Mucosa of descending colon (tissue), 3 donors: ENCODE data around the gene OSER1. TPM values are rescaled to one million over a fixed set of nuclear protein-coding genes. Genes with fewer than 3 reads are reported as not detected.

ENCODE experiments used
- ATAC-seq: fragments of 200-7000 bp; cut with Tn5 transposase; one replicate; pipeline ENCODE4 v1.9.1; 2020; ENCODE audit warnings: mild to moderate bottlenecking, moderate library complexity
- DNase-seq, 3 donors: peaks; one replicate each; pipeline ENCODE4 v3.0.0-alpha.2; 2020
- H3K36me3 ChIP-seq: fragments of 200-600 bp; one replicate; pipeline ENCODE4 v1.8.0; 2021; ENCODE audit warnings: low read depth, mild to moderate bottlenecking
- H3K4me1 ChIP-seq: fragments of 200-600 bp; one replicate; pipeline ENCODE4 v1.8.0; 2021; ENCODE audit warnings: low read depth, mild to moderate bottlenecking
- H3K4me3 ChIP-seq: fragments of 200-600 bp; one replicate; pipeline ENCODE4 v1.8.0; 2021; ENCODE audit warnings: mild to moderate bottlenecking
- H3K9me3 ChIP-seq: fragments of 200-600 bp; one replicate; pipeline ENCODE4 v1.8.0; 2021; ENCODE audit warnings: mild to moderate bottlenecking
- intact Hi-C, 2 donors: fragments of 100-400 bp; cut with DNase I in 1 of 2; cut with micrococcal nuclease in 1 of 2; formaldehyde crosslinking; loops; one replicate each; pipeline versions ENCODE4 v1.11.0 to v1.11.1; 2022; cut with DNase I, micrococcal nuclease
- total RNA-seq, 3 donors: library from RNA; stranded (reverse); fragmentation: NEBNext Ultra II Directional in 2 of 3; extraction: Animal tissue kit (Norgen Biotek cat#: 25700) in 2 of 3; gene quantifications; one replicate each; pipeline versions ENCODE4 v1.2.1 to v1.2.4, GENCODE V29; 2021 to 2023
- TF ChIP-seq, protein P1 (sequence below): fragments of 200-600 bp; IDR thresholded peaks from one replicate; pipeline ENCODE4 v1.8.0; 2022; ENCODE audit warnings: antibody characterized with exemption, mild to moderate bottlenecking
- donor health status: DM: no; HTN: no; CAD: no; lungs with moderate emphysema.
- donor health status: DM: no; HTN: no; CAD: no.
- donor health status: DM: no; HTN: yes; CAD: no.

OSER1 gene
- total RNA-seq, 3 donors from 2014 or later, result 32.1 to 40.1 (median 32.5) TPM

DNA sequence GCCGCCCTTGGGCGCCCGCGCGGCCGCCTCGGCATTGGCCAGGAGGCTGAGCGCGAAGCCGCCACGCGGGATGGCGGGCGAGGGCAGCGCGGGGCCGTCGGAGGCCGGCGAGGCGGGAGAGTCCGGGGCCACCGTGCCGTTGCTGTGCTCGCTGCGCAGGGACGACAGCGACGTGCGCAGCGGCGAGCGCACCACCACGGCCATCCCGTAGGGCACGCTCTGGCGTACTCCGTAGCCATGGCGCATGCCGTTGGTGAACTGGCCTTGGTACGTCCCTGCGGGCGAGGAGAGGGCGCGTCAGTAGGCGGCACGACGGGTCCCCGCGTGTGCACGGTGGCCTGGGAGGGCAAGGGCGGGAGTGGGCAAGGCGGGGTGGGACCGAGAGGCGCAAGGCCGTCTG is 50.4 kb downstream of the OSER1 start:
- Histone ChIP-seq H3K4me3 (no peak overlapping the region), H3K36me3 (no peaks in the 10 kb centered on the region), H3K9me3 (no peaks in the 10 kb centered on the region), H3K4me1 (no peaks in the 10 kb centered on the region)
- intact Hi-C loops, result no loop called here
- ATAC-seq, result no peak
- TF ChIP-seq, protein P1, sequence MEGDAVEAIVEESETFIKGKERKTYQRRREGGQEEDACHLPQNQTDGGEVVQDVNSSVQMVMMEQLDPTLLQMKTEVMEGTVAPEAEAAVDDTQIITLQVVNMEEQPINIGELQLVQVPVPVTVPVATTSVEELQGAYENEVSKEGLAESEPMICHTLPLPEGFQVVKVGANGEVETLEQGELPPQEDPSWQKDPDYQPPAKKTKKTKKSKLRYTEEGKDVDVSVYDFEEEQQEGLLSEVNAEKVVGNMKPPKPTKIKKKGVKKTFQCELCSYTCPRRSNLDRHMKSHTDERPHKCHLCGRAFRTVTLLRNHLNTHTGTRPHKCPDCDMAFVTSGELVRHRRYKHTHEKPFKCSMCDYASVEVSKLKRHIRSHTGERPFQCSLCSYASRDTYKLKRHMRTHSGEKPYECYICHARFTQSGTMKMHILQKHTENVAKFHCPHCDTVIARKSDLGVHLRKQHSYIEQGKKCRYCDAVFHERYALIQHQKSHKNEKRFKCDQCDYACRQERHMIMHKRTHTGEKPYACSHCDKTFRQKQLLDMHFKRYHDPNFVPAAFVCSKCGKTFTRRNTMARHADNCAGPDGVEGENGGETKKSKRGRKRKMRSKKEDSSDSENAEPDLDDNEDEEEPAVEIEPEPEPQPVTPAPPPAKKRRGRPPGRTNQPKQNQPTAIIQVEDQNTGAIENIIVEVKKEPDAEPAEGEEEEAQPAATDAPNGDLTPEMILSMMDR, result no peak
- no peak for DNase-seq

DNA sequence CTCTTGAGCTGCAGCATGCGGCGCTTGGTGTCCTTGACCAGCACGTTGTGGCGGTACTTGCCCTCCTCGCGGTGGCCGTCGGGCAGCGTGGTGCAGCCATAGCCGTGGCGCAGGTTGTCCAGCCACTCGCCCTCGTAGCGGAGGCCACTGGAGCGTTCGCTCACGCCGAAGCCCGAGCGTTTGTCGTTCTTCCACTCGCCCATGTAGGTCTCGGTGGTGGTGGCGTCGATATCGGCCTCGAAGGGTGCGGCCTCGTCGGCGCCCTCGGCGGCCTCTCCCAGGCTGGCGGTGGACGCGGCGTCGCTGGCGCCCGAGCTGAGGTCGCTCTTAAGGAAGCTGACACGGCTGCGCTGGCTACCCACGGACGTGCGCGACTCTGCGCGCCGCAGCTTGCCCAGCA is 50.9 kb downstream of the OSER1 start:
- no peak for DNase-seq
- TF ChIP-seq, protein P1, result no peak
- ATAC-seq, result no peak
- Histone ChIP-seq H3K4me1 (no peaks in the 10 kb centered on the region), H3K9me3 (no peaks in the 10 kb centered on the region), H3K4me3 (no peak overlapping the region), H3K36me3 (no peaks in the 10 kb centered on the region)
- intact Hi-C loops, result no loop called here

DNA sequence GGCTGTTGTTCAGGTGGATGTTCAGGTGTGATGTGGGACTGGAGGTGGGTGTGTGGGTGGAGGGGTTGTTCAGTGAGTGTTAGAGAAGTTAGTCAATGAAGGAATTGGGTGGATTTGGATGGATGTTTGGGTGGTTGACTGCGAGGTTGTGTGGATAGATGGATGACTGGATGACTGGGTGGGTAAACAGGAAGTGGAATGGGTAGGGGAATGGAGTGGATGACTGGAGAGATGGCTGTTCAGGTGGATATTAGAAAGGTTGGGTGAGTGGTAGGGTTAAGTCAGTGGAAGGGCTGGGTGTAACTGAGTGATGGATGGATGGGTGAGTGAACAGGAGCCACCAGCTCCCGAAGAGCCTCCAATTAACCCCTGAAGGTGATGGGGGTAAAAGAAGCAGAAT is 51.4 kb downstream of the OSER1 start:
- Histone ChIP-seq H3K4me1 (no peaks in the 10 kb centered on the region), H3K36me3 (no peaks in the 10 kb centered on the region), H3K9me3 (no peaks in the 10 kb centered on the region), H3K4me3 (no peak overlapping the region)
- intact Hi-C loops, result no loop called here
- no peak for DNase-seq
- no peak for ATAC-seq
- TF ChIP-seq, protein P1, result no peak

DNA sequence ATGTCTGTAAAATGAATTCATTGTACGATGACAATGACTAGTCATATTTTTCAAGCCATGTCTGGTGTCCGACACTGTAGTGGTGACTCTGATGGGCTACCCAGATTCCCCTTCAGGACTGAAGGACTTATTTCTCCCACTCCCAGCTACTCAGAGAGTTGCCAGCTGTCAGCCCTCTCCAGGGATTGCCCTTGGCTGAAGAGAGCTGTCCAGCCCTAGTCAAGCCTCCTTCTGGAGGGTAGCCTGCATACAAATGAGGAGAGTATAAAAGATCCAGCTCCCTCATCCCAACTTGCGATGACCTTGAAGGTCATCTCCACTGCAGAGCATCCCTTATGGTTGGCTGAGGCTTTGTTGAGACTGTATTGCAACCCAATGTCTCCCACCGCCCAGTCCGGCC is 53.5 kb downstream of the OSER1 start:
- intact Hi-C loops, result no loop called here
- no peaks in the 10 kb centered on the region for H3K4me1 ChIP-seq
- no peak overlapping the region for H3K4me3 ChIP-seq
- ATAC-seq (no peak), DNase-seq (no peak)
- H3K9me3 ChIP-seq, result no peaks in the 10 kb centered on the region
- TF ChIP-seq, protein P1, result no peak
- no peaks in the 10 kb centered on the region for H3K36me3 ChIP-seq

DNA sequence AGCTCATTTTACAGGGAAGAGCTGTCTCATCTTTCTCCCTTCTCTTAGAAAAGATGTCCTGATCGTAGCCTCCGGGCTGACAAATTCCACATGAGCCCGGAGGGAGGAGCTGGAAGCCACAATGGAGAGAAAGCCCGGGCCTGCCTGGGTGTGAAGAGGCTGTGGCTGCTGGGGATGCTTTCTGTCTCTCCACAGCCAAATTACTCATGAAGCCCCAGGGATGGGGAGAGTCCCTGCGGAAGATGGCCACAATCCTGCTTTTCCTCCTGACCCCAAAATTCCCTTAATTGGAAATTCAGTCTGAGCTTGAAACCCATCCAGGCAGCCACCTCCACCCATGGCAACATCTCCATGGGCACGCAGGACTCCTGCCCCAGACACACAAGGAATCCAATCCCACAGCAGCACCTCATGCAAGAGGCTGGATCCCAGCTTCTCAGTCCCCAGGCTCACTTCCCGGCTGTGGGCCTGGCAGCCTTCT is 56.0 kb downstream of the OSER1 start:
- Histone ChIP-seq H3K4me3 (no peak overlapping the region), H3K9me3 (no peaks in the 10 kb centered on the region), H3K36me3 (no peaks in the 10 kb centered on the region), H3K4me1 (no peaks in the 10 kb centered on the region)
- TF ChIP-seq, protein P1, result no peak
- DNase-seq, result no peak
- intact Hi-C loops, result no loop called here
- peak; percentile 29 for ATAC-seq

DNA sequence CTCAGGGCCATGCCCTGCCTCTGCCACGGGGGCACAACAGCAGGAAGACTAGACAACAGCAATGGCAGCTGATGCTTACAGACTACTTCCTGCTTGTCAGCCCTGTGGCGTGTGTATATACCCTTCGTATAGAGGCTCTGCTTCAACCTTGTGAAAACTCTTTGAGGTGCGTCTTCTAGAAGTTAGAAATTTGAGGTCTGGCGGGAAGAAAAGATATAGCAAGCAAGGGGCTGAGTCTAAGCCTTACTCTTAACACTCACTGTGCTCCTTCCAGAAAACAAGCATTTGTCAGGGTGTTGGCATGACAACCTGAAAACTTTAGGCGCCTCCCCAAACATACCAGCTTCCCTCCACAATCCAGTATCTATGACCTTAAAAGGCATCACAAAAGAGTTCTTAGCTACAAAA is 56.9 kb downstream of the OSER1 start:
- DNase-seq (no peak), ATAC-seq (peak; percentile 36)
- Histone ChIP-seq H3K4me3 (no peak overlapping the region), H3K9me3 (no peaks in the 10 kb centered on the region), H3K36me3 (no peaks in the 10 kb centered on the region), H3K4me1 (no peaks in the 10 kb centered on the region)
- TF ChIP-seq, protein P1, result no peak
- intact Hi-C loops, result no loop called here
